ENCODE data around the gene ERI3. TPM values are rescaled to one million over a fixed set of nuclear protein-coding genes. Genes with fewer than 3 reads are reported as not detected.

Gene ERI3
- total and polyA plus RNA-seq, 2 of the 13 experiments (the other 11 are each of a cell fraction or from before 2014, with no cell fraction given) = 35.6 to 35.9 TPM

DNA sequence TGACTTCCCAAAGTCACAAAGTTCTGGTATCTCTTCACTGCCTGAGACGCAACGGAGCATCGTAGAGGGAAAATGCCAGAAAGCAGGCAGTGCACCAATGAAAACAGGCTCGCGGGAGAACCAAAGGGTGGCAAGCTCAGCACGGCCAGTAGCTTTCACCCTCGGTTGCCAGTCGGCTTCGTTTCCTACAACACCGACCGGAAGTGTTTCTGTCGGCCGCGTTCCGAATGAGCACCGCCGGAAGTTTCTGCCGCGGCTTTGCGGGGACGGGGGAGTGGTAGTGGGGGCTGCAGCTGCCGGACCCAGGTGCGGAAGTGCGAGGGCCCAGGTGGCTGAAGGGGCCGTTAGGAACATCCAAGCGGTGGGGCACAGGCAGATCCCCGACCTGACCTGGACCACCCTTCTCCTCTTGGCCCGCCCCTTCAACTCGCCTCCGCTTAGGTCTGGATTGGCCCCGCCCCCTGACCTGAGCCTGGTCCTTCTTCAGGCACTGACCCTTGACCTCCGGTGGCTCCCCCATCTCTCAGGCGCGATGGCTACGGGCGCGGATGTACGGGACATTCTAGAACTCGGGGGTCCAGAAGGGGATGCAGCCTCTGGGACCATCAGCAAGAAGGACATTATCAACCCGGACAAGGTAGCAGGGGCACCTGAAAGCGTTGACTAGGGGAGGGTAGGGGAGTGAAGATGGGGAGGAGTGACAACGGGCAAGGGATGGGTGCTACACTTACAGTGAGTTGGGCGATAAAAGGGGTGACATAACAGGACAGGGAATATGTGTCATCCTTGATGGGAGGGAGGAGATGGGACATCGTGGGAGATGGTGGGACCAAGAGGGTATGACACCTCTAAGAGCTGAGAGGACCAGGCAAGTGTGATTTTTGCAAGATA lies 141.6 kb downstream of the ERI3 start, which contains the start of gene DMAP1 (continued):
- TF ChIP-seq BCL6 (CRISPR knock-in tag; IDR thresholded peaks at IDR 0.05) = peak; percentile 67; the same call in 1 of the 2 replicates
- TF ChIP-seq, protein P1, sequence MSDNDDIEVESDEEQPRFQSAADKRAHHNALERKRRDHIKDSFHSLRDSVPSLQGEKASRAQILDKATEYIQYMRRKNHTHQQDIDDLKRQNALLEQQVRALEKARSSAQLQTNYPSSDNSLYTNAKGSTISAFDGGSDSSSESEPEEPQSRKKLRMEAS (IDR thresholded peaks at IDR 0.05) = peak; percentile 93
- no peak for TF ChIP-seq SMAD9 (CRISPR knock-in tag; IDR thresholded peaks at IDR 0.05)
- peak; percentile 95 for TF ChIP-seq THAP11 (CRISPR knock-in tag; IDR thresholded peaks at IDR 0.05)
- TF ChIP-seq MXD4 (CRISPR knock-in tag; IDR thresholded peaks at IDR 0.05) = no peak
- TF ChIP-seq ZNF180 (CRISPR knock-in tag; IDR thresholded peaks at IDR 0.05; ENCODE audit: borderline replicate concordance, low read depth) = no peak; the same call in 1 of the 2 replicates
- TF ChIP-seq ZNF138 (CRISPR knock-in tag; IDR thresholded peaks at IDR 0.05; ENCODE audit: low read depth) = no peak
- TF ChIP-seq, protein P2, sequence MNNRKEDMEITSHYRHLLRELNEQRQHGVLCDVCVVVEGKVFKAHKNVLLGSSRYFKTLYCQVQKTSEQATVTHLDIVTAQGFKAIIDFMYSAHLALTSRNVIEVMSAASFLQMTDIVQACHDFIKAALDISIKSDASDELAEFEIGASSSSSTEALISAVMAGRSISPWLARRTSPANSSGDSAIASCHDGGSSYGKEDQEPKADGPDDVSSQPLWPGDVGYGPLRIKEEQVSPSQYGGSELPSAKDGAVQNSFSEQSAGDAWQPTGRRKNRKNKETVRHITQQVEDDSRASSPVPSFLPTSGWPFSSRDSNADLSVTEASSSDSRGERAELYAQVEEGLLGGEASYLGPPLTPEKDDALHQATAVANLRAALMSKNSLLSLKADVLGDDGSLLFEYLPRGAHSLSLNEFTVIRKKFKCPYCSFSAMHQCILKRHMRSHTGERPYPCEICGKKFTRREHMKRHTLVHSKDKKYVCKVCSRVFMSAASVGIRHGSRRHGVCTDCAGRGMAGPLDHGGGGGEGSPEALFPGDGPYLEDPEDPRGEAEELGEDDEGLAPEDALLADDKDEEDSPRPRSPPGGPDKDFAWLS (CRISPR knock-in tag; IDR thresholded peaks at IDR 0.05; ENCODE audit: borderline replicate concordance) = no peak
- no peak for TF ChIP-seq BHLHE40 (IDR thresholded peaks at IDR 0.05; ENCODE audit: low read length)
- TF ChIP-seq, protein P3, sequence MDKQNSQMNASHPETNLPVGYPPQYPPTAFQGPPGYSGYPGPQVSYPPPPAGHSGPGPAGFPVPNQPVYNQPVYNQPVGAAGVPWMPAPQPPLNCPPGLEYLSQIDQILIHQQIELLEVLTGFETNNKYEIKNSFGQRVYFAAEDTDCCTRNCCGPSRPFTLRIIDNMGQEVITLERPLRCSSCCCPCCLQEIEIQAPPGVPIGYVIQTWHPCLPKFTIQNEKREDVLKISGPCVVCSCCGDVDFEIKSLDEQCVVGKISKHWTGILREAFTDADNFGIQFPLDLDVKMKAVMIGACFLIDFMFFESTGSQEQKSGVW (CRISPR knock-in tag; IDR thresholded peaks at IDR 0.05; ENCODE audit: borderline replicate concordance) = no peak
- no peak; the same call in 1 of the 2 replicates for TF ChIP-seq GLI4 (CRISPR knock-in tag; IDR thresholded peaks at IDR 0.05; ENCODE audit: borderline replicate concordance)
- TF ChIP-seq ZNF274 (CRISPR knock-in tag; IDR thresholded peaks at IDR 0.05) = peak; percentile 90; the same call in 1 of the 2 replicates
- no peak for TF ChIP-seq HNRNPK (IDR thresholded peaks at IDR 0.05; ENCODE audit: low read depth, low read length, poor library complexity, severe bottlenecking)
- TF ChIP-seq ZFP62 (CRISPR knock-in tag; IDR thresholded peaks at IDR 0.05) = no peak
- TF ChIP-seq CCDC6 (CRISPR knock-in tag; IDR thresholded peaks at IDR 0.05) = peak; percentile 82; the same call in 1 of the 2 replicates
- TF ChIP-seq ZC3H4 (CRISPR knock-in tag; IDR thresholded peaks at IDR 0.05; ENCODE audit: borderline replicate concordance) = 0 out of 2 replicates have a peak, but pooled peaks have one; percentile 27
- peak; percentile 57; the same call in 1 of the 2 replicates for TF ChIP-seq SNAI1 (CRISPR knock-in tag; IDR thresholded peaks at IDR 0.05; ENCODE audit: borderline replicate concordance)
- peak; percentile 69 for TF ChIP-seq ZFY (CRISPR knock-in tag; IDR thresholded peaks at IDR 0.05)
- TF ChIP-seq, protein P4, sequence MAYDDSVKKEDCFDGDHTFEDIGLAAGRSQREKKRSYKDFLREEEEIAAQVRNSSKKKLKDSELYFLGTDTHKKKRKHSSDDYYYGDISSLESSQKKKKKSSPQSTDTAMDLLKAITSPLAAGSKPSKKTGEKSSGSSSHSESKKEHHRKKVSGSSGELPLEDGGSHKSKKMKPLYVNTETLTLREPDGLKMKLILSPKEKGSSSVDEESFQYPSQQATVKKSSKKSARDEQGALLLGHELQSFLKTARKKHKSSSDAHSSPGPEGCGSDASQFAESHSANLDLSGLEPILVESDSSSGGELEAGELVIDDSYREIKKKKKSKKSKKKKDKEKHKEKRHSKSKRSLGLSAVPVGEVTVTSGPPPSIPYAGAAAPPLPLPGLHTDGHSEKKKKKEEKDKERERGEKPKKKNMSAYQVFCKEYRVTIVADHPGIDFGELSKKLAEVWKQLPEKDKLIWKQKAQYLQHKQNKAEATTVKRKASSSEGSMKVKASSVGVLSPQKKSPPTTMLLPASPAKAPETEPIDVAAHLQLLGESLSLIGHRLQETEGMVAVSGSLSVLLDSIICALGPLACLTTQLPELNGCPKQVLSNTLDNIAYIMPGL (CRISPR knock-in tag; IDR thresholded peaks at IDR 0.05; ENCODE audit: borderline replicate concordance in 1 of 2, low read depth in 1 of 2) = peak; percentile 87 to 93
- TF ChIP-seq ZNF564 (CRISPR knock-in tag; IDR thresholded peaks at IDR 0.05) = peak; percentile 67; the same call in 1 of the 2 replicates
- no peak for TF ChIP-seq CHD4 (IDR thresholded peaks at IDR 0.05; ENCODE audit: borderline replicate concordance, low read length)
- TF ChIP-seq, protein P5, sequence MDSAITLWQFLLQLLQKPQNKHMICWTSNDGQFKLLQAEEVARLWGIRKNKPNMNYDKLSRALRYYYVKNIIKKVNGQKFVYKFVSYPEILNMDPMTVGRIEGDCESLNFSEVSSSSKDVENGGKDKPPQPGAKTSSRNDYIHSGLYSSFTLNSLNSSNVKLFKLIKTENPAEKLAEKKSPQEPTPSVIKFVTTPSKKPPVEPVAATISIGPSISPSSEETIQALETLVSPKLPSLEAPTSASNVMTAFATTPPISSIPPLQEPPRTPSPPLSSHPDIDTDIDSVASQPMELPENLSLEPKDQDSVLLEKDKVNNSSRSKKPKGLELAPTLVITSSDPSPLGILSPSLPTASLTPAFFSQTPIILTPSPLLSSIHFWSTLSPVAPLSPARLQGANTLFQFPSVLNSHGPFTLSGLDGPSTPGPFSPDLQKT (CRISPR knock-in tag; IDR thresholded peaks at IDR 0.05; ENCODE audit: borderline replicate concordance) = no peak
- no peak for TF ChIP-seq ZNF234 (CRISPR knock-in tag; conservative IDR thresholded peaks at IDR 0.05)
